Measurements from ENCODE around the gene STIMATE. TPM values are rescaled to one million over a fixed set of nuclear protein-coding genes. Genes with fewer than 3 reads are reported as not detected.

Gene STIMATE
- total and polyA plus RNA-seq, 2 of the 4 experiments (the other 2 are of a cell fraction): 10.6 to 17.8 TPM

GRCh38 chr3:52859686-52860423 lies 37.5 kb downstream of the STIMATE start:
- TF ChIP-seq MXI1 (IDR thresholded peaks at IDR 0.05; ENCODE audit: borderline replicate concordance, low read depth, low read length) (no peak), MAZ (IDR thresholded peaks at IDR 0.05; ENCODE audit: borderline replicate concordance, low read depth, low read length) (no peak), CTCF (conservative IDR thresholded peaks at IDR 0.05; ENCODE audit: low read depth, low read length) (no peak), USF2 (IDR thresholded peaks at IDR 0.05; ENCODE audit: low read depth, low read length) (no peak), RFX5 (IDR thresholded peaks at IDR 0.05; ENCODE audit: low read depth, low read length) (no peak), POLR2A (IDR thresholded peaks at IDR 0.05; ENCODE audit: low read depth, low read length) (no peak), ELK1 (IDR thresholded peaks at IDR 0.05; ENCODE audit: borderline replicate concordance, low read depth, low read length) (no peak), CEBPB (IDR thresholded peaks at IDR 0.05; ENCODE audit: low read depth, low read length) (no peak), CHD1 (IDR thresholded peaks at IDR 0.05; ENCODE audit: low read depth, low read length) (no peak)
- no peak overlapping the region for H2BK5ac ChIP-seq (ENCODE audit: low read depth, low read length, poor library complexity, severe bottlenecking)
- H4K5ac ChIP-seq (ENCODE audit: low read depth, low read length): no peak overlapping the region
- peaks cover 0 to 3% of the 10 kb centered on the region in 2 experiments; a peak in 1 of 4 replicates for H3K79me1 ChIP-seq (ENCODE audit: low read depth in 1 of 2, low read length in 2 of 2)
- H3K27me3 ChIP-seq (ENCODE audit: control insufficient read depth, insufficient read depth, low read length): no peaks in the 10 kb centered on the region
- DNase-seq (no peak), ATAC-seq (ENCODE audit: low read depth) (no peak)
- no peak overlapping the region for H3K4ac ChIP-seq (ENCODE audit: low read depth, low read length)
- no peak overlapping the region for H3K23ac ChIP-seq (ENCODE audit: low read depth, low read length)
- no peak overlapping the region for H2BK15ac ChIP-seq (ENCODE audit: low read depth, low read length)
- dilution Hi-C loops (cut with HindIII; ENCODE audit: low sequenced_read_pairs, unreplicated experiment) (no loop called here), intact Hi-C loops (cut with micrococcal nuclease) (no loop called here), in situ Hi-C loops (cut with MboI; ENCODE audit: low sequenced_read_pairs) (no loop called here)
- H3K4me3 ChIP-seq (ENCODE audit: insufficient read depth, low read depth, low read length): no peak overlapping the region
- no peak overlapping the region for H3K27ac ChIP-seq (ENCODE audit: insufficient read depth, low read length)
- peaks cover 12% of the 10 kb centered on the region; the same call in 1 of the 2 replicates for H3K9me1 ChIP-seq (ENCODE audit: insufficient read depth, low read length)
- ChIA-PET POLR2A (ENCODE audit: unreplicated experiment) (no interaction called here), CTCF (no interaction called here)
- H2BK120ac ChIP-seq (ENCODE audit: low read depth, low read length): no peak overlapping the region
- H4K91ac ChIP-seq (ENCODE audit: insufficient read depth, low read depth, low read length): no peak overlapping the region
- H2AFZ ChIP-seq (replicated peaks; ENCODE audit: low read length, poor library complexity): no peak overlapping the region
- no peaks in the 10 kb centered on the region; the same call in 1 of the 2 replicates for H4K20me1 ChIP-seq (ENCODE audit: insufficient read depth, low read length)
- no peak overlapping the region for H2AK5ac ChIP-seq (ENCODE audit: low read depth, low read length)
- BruUV-seq (replicated peaks): no TSS peak
- no peaks in the 10 kb centered on the region; the same call in 1 of the 2 replicates for H3K36me3 ChIP-seq (ENCODE audit: control insufficient read depth, insufficient read depth, low read length)
- H3K18ac ChIP-seq (ENCODE audit: low read depth, low read length): no peak overlapping the region
- no peak overlapping the region for H3K9ac ChIP-seq (ENCODE audit: low read depth, low read length)
- H3K14ac ChIP-seq (replicated peaks; ENCODE audit: low read depth, low read length): no peak overlapping the region
- 90% methylated on average over 2 of the region's 8 CpGs; no CpG with 5 or more reads in 1 of the 2 experiments for WGBS, 2 experiments (ENCODE audit: extremely low coverage in 2 of 2, insufficient read length in 1 of 2)
- H3K9me3 ChIP-seq (ENCODE audit: control insufficient read depth, insufficient read depth, low read length): no peaks in the 10 kb centered on the region
- H3K56ac ChIP-seq (ENCODE audit: extremely low read depth, insufficient read depth, low read length): no peak overlapping the region
- no peak overlapping the region for H2BK20ac ChIP-seq (ENCODE audit: low read depth, low read length)
- H2AK9ac ChIP-seq (replicated peaks; ENCODE audit: low read depth, low read length, poor library complexity): peak overlapping the region; percentile 25
- H3K4me2 ChIP-seq (ENCODE audit: low read depth, low read length): no peak overlapping the region
- H3K4me1 ChIP-seq (ENCODE audit: control insufficient read depth, insufficient read depth, low read length): no peaks in the 10 kb centered on the region
- H4K8ac ChIP-seq (ENCODE audit: low read depth in 2 of 2, low read length in 2 of 2): no peak overlapping the region

Data from IMR-90 (cell line).